NCI-H446 treated with DMSO at 0.1 percent for 48 hours (cell line): ENCODE data around the gene IHH.
A peak's percentile ranks its signal among the peaks of the same experiment; 100 is the strongest.

Source experiments
- DNase-seq: peaks from one replicate; lab custom pipeline; 2025; lab: John Stamatoyannopoulos, UW

IHH gene

DNA sequence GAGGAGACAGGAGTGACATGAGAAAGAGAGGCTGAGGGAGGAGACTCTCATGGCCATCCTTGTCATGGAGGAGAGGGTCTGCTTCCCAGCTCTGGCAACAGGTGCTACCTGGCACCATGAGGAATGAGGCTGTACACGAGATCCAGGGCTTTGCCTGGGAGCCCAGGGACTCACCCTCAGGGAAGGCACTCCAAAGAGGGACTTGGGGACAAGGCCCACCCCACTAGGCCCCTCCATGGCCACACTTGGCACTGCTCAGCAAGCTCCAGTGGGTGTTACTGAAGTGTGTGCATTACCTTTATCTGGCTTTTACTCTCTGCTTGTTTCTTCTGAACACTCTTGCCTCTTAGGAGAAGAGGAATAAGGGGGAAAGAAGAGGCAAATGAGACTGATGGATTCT is 22.1 kb downstream of the IHH start:
- no peak for DNase-seq

DNA sequence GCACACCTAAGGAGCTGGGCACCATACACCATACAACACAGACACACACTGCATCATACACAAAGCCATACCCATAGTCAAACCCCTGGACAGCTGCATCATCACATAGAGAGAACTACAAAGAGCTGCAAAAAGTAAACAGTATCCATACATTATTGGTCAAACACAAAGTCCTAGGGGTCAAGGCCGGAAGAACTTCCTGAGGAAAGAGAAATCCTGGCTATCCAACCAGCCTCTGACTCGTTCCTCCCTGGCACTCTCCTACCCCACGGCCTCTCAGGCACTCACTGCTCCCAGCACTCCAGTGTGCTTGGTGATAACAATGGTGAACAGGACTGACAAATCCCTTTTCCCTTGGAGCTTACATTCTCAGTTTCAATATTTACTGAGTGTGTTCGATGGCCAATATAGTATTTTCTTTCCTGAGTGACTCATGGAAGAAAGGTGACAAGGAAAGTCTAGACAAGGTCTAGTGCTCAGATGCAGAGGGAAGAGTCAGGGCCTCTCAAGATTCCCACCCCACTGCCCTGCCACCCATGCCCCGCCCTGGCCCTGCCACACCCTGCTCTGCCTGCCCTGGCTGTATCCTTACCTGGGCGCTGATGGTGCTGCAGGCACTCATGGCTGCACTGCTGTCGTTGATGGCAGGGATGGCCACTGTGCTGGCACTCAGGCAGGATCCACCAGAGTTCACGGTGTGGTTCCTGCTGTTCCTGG is 22.8 kb downstream of the IHH start:
- DNase-seq, result no peak

DNA sequence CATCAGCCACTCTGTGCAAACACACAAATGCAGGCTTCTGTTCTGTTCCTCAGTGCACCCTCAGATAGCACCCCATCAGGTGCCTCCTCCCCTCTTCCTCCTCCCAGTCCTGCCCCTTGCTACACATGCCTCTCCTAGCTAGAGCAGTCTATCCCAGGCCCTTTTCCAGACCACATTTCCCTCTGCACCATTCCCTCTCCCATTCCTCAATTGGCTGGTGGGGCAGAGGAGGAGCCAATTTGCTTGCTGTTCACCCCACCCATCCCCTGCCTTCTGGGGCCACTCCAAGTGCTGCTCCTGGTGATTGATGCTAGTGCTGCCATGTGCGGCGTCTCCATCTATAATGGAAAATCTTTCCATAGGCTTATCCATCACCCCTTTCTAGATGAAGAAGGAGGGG is 24.8 kb downstream of the IHH start:
- DNase-seq, result no peak

DNA sequence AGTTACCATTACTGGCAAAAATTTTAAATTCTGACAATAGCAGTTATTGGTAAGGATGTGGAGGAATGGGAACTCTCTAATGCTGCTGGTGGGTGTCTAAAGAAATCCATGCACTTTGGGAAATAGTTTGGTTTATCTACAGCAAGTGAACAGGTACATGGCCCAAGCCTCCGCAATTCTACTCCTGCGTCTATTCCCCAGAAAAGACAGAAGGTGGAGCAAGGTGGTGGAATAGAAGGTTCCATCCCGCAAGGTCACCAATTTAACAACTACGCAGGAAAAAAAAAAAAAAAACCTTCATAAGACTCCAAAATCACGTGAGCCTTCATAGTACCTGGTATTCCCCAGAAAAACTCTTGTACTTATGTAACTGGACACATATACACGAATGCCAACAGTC is 25.9 kb downstream of the IHH start:
- DNase-seq, result no peak

DNA sequence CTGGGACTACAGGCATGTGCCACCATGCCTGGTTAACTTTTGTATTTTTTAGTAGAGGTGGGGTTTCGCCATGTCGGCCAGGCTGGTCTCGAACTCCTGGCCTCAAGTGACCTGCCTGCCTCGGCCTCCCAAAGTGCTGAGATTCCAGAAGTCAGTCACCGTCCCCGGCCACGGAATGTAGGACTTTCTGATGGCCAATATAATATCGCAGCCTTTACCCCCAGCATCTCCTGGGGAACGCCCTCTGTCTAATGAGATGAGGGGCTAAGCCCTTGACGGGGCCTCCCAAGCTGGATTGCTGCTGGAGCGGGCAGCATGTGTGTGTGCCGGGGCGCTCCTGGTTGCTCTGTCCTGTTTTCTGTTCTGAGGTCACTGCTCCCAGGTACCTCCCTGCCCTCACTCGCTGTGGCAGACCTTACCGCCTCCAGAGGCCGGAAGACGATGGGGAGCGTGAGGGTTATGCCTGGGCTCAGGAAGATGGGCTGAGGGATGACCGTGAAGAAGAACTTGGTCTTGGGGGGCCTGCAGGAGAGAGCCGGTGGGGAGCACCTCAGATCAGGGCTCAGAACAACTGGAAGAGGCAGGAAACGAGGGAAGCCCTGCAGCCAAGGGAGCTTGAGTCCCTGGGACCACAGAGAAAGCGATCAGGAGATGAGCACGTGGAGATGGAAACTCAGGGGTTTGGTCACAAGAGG is 28.5 kb downstream of the IHH start:
- DNase-seq, result no peak

DNA sequence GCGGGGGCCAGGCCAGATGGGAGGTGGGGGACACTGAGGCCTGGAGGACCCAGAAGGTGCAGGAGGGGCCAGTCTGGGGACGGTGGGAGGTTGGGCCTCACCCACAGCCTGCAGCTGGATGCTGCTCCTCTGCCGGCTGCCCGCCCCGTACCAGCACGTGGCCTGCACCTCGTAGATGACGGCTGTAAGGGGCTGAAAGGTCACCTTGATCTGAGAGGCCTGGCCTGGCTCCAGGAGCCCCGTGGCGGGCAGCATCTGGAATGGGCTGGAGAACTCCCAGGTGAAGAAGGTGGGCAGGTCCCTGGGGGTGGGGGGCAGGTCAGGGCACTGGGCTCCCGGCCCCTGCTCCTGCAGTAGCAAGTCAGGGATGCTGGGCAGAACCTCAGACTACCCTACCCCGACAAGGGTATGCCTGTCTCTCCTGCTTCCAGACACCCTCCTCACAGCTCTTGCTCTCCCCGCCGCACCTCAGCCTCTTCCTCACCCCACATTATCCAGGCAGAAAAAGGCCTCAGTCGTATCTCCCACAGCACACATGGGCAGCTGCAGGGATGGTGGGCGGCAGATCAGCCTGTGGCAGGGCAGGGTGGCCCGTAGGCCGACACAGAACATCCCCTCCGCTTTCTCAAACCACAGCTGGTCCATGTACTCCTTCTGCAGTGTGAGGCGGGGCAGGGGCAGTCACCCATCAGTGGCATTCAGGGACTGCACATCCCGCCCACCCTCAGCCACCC is 29.5 kb downstream of the IHH start:
- DNase-seq, result no peak

DNA sequence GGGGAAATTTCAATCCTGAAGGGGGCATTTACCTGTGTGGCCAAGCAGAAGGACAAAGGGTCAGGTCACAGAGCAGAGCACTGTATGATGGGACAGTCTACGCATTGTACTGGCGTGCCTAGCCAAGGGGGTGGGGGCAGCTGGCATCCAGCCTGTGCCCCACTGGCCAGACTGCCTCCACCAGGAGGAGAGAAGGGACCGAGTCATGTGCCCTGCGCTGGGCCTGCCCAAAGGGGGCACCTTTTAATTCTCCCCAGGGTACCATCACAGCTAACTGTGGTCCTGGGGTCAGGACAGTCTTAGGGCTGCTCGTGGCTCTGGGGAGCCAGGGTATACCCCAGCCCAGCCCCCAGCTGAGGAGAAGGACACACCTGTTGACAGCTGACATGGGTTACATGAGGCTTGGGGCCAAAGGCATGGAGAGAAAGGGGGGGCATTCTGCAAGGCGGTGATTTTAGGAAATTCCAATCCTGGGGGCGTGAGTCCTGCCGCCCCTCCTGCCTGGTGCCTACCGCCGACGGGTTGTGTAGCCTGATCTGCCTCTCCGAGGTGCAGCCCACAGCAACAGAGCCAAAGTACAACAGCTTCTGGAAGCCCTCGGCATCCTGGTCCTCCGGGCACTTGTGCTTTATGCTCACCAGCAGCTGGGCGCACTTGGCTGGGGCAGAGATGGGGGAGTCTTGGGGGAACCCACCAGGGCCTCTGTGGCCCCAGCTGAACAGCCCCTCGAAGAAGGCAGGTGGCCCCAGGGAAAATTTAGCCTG is 30.4 kb downstream of the IHH start:
- DNase-seq, result no peak

DNA sequence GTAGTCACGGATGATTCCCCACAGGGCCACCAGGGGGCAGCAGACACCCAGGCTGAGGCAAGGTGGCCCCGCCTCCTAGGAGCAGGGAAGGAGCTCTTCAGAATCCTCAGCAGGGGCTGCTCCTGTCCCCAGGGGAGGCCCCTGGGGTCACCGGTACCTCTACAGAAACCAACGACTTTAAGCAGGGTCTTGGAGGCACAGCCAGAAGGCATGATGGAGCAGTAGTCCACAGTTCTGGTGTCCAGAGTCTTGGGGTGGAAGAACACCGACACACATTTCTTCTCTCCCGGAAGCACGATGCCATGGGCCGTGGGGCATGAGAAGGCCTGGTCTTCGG is 30.9 kb downstream of the IHH start:
- peak; percentile 7 for DNase-seq

DNA sequence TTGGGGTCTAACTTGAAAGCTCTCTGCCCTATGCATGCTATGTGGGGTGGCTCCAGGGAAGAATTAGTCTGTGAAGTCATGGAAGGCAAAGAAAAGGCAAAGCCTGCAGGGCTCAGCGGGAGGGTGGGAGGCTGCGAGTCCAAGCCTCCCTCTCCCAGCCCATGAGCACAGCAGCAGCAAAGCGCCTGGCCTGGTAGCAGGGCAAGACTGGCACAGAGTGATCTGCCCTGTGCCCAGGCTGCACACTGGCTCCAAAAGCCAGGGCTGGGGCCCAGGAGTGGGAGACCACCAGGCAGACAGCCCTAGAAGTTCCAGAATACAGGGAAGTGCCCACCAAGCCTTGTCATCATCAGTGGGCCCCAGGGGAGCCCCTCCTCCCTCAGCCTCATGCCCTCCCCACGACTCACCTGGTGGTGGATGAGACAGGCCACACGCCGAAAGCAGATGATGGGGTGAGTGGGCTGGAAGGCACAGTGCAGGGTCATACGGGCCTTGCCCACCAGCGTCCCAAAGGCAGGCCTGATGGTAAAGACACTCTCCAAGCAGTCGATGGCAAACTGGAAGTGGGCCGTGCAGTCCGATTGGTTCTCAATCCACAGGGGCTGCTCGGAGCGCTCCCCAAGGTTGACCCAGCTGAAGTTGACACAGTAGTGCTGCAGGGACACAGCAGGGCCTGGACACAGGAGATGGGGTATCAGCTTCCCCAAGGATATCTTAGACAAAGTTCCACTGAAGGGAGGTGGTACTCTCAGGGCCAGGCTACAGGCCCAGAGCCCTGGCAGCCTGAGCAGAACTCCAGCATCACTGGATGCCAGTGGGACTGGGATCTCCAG is 31.5 kb downstream of the IHH start:
- DNase-seq, result no peak

DNA sequence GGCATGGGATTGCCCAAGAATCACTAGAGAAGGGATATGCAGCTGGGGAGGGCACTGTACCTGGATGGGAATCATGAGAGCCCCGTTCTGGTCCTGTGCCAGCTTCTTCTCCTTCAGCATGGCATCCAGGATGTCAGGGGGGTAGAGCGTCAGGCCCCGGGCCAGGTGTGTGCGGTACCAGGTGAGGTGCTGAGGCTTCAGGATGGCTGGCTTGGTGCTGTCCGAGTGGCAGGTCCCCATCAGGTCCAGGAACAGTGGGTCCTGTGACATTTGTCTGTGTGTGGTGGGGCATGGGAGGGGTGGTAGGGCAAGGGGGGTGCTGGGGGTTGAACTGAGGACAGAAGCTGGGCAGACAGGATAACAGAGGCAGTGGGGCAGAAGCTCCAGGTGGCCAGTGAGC is 32.6 kb downstream of the IHH start:
- DNase-seq, result no peak

DNA sequence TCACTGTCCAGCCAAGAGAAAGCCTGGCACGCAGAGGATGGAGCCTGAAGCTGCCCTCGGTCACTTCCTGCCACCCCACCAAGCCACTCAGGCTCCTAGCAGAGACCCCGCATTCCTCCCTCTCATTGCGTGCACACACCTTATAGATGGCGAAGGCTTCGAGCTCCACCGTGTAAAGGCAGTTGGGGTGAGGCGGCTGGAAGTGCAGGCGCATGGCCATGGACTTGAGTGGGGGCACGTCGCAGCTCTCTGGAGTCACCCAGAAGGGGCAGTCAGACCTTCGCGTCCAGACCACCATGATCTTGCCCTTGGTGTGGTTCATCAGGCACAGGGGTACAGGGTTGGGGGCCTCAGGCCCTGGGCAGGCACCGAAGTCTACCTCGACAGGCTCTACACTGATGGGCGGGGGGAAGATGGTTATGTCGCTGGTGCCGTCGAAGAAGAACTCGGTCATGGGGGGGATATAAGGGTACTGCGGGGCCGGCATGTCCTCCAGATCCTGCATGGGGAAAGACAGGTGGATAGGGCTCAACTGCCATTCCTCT is 33.1 kb downstream of the IHH start:
- no peak for DNase-seq

DNA sequence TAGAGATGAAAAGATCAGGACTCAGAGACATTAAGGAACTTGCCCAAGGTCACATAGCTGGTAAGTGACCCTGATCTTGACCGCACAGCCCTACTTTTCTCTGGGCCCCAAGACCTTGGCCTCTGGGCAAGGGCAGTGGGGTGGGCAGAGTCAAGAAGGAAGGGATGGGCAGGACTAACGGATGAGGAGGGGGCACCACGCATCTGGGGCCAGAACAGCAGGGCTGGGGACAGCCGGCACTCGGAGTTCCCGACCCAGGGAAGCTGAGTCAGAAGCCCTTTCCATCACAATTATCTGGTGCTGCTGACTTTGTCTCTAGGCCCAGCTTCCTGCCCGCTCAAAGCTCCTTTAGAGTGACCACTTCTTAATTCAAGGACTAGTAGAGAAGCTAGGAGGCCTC is 33.8 kb downstream of the IHH start:
- DNase-seq, result no peak

DNA sequence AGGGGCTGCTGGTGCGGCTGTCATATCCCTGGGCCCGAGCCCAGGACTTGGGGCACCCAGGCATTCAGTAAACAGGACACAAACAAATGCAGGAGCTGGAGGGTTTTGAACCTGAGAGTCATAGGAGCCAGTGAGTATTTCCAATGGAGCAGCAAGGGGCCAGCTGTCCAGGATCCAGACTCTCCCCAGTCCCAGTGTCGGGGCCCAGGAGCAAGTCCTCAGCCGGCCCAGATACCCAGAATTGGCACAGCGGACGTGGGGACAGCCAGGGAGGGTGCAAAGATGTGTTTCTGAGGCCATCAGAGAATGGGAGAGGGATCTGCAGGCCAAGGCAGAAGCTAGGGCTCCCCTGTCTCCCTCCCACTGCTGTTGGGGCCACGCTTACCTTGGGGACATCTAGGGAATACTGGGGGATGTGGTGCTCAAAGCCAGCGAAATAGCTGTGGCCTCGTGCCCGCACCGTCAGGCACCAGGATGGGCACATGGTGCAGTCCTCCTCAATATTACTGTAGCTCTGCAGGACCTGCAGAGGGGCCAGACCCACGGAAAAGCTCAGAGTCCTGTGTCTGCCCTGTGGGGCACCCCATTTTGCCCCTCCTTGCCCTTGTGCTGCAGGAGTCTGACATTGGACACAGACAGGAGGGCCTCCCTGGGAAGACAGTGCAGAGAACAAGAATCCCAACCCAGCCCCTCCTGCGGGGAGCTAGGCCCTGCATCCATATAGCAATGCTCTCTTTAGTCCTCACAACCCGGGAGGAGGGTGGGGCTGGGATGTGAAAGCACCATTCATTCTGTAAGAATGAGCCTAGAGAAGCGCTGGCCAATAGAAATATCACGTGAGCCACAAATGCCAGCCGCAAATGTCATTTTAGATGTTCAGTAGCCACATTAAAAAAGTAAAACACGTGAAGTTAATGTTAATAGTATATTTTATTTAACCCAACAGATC is 34.8 kb downstream of the IHH start:
- DNase-seq, result no peak

DNA sequence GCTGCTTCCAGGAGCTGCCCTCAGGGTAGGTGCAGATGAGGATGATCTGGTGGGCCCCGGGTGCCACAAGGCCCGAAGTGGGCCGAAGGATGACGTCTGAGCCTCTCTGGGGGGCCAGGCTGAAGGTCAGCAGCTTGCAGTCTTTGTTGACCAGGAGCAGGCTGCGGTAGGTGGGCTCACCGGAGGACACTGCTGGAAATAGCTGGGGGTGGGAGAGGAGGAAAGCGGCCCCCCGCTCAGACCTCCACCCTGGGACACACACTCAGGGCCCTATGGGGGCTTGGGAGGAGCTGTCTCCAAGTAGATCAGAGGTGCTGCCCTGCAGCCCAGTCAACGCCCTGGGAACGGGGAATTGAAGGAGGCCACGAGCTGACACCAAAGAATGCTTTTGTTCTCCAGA is 36.7 kb downstream of the IHH start:
- DNase-seq, result no peak

DNA sequence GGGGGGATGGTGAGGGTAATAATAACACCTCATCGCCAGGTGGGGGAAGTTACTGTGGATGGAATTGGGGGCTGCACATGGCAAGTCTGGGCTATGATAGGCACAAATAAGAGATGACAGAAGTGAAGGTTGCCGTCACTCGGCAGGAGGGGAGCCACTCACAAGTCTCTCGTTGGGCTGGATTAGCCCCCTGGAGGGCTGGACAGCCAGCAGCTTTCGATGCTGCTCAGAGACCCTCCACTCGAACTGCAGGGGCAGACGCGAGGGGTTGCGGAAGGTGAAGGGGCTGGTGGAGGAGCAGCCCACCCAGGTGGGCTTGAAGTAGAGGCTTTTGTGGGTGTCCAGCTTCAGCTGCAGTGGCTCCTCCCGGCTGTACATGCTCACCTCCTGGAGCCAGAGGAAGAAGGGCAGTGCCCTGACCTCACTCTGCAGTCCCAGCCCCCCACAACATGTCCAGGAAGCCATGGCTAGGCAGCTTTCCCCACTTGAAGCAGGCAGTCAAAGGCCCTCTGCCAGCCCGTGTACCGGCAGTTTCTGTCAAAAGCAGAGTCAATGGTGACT is 37.6 kb downstream of the IHH start:
- DNase-seq, result no peak

DNA sequence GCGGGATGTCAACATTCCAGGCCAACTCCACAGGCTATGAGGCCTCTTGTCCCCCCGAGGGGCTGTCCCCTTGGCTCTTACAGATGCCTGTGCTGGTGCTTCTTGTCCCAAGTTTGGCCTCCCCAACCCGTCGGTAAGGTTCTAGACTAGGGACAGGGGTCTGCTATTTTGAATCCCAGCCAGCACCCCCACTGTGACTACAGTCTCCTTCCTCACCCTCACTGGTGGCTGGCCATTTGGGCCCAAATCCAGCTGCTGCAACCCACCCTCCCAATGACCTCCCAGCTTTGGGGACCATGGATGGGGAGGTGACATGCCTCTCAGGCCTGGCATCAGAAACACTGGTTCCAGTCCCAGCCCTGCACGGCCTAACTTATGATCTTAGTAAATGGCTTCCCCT is 38.1 kb downstream of the IHH start:
- no peak for DNase-seq

DNA sequence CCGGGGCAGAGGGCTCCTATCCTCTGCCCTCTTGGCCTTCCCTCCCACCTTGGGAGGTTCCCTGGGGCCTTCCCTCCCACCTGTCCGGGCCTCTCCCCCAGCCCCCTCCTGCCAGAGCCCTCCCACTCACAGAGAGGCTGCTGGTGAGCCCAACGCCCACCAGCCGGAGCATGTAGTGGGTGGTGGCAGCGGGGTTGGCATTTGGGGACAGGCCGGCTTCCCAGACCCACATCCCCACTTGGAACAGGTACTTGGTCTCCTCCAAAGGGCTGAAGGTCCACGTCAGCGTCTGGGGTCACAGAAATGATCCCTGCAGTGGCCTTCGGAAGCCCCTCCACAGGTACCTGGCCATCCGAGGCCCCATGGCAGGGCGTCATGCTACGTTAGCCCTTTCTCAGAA is 38.7 kb downstream of the IHH start:
- no peak for DNase-seq

DNA sequence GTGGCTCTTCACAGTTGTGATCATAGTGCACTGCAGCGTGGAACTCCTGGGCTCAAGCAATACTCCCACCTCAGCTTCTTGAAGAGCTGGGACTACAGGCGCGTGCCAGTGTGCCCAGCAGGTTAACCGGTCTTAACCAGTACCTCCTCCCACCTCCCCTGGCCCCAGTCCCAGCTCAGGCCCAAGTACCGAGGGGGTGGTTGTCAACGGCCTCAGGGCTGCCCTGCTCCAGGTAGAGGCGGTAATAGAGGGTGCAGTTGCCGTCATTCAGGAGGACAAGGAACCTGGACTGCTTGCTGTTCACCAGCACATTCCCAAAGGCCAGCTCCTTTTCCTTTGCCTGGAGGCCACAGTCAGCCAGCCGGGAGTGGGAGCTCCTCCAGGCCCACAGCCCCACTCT is 39.1 kb downstream of the IHH start:
- no peak for DNase-seq

DNA sequence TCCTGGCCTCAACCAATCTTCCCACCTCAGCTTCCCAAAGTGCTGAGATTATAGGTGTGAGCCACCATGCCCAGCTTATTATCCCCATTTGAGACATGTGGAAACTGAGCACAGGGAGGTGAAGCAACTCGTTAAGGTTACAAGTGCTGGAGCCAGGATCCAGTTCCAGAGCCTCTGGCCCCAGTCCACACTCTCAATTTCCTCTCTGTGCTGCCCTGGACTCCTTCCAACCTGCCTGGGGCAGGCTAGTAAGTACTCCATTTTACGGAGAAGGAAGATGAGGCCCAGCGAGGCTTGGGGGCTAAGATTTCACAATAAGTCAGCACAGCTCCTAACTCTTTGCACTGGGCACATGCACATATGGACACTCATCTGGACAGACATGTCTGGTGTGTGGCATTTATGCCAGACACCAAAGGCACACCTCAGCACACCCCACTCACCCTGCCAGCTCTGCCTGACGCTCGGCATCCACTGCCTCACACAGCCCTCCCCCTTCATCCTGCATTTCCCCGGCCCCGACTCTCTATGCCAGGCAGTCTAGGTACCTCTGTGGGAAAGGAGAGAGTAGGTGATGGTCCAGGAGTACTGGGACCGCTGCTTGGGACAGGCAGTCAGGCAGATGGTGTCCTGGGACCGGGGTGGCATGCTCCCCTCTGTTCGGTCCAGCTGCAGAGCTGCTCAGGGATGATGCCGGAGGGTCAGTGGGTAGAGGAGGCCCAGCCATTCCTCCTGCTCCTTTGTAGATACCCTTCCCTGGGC is 39.9 kb downstream of the IHH start:
- peak; percentile 56 for DNase-seq
